HG02970 (cell line): ENCODE measurements around the gene PSAP.

Experiments
- ATAC-seq: cut with Tn5 transposase; IDR thresholded peaks from one replicate; pipeline ENCODE4 v1.9.1; 2021; ENCODE audit warnings: mild to moderate bottlenecking, moderate library complexity, moderate number of reproducible peaks; ENCODE audit not compliant: unreplicated experiment, low FRiP score

The PSAP gene

DNA sequence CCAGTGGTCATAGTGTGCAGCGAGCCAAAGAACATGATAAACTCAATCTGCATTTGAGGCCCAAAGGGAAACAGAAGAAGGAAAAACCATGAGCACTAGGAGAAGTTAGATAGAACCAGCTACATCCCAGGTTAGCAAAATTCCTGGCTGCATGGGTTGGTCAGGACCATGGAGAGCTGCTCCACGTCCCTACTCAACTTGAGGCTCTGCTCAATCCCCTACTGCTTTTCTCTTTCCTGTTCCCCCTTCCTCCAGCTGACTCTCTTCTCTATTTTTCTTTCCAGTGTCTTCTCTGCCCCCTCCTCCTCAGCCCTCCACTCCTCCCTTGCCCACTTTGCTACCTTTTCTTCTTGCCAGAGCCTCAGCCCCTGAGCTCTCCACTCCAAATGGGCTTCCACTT, 55.8 kb downstream of the PSAP start:
- no peak for ATAC-seq

DNA sequence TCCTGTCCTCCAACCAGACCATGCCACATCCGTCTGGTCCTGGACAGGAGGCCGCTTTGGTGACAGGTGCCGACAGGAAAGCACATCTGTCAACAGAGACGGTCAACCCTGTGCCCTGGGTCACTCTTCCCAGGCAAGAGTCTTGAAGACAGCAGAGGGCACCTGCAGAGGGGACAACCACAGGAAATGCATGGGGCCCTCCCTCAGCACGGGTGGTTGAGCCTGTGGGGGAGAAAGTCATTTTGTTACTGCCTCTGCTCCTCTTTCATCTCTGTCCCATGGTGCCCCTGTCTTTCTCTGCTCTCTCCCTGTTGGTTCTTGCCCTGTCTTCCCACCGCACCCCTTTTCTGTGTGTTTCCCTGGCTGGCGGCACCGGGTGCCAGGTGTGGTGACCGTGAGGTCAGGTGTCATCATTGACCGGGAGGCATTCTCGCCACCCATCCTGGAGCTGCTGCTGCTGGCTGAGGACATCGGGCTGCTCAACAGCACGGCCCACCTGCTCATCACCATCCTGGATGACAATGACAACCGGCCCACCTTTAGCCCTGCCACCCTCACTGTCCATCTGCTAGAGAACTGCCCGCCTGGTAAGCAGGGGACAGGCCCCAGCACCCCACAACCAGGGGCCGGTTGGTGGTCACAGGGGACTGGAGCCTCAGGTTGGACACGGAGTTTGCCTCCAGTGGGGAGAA, 60.2 kb downstream of the PSAP start:
- no peak for ATAC-seq

DNA sequence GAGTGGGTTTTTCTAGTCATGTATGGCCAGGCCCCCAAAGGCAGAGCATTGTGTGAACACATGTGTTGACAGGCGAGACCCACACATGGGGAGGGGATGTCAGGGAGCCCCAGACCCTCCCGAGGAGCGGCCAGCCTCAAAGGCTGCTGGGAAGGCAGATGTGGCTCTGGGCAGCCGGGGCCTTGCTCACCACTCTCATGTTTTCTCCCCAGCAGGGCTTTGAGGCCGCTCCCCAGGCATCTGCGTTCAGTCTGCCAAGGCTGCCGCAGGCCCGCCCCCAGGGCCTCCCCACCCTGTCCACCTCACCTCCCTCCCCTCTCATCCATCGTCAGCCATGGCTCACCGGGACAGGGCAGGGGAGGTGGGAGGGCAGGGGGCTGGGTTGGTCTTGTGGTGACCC, 61.2 kb downstream of the PSAP start:
- no peak for ATAC-seq

DNA sequence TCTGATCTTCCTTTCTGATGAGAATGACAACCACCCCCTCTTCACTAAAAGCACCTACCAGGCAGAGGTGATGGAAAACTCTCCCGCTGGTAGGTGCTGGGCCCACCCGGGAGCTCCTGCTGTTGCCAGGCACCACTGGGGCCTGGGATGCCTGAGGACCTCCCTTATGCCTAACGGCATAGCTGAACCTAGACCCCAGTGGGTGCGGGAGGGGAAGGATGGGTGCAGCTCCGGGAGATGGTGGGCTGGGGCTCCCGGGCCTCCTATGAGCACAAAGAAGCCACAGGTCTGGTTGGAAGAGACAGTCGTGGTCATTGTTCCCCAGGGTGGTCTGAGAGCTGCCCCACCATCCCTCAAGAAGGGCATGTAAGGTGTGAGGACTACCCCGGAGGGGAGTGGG, 62.1 kb downstream of the PSAP start:
- ATAC-seq = no peak

DNA sequence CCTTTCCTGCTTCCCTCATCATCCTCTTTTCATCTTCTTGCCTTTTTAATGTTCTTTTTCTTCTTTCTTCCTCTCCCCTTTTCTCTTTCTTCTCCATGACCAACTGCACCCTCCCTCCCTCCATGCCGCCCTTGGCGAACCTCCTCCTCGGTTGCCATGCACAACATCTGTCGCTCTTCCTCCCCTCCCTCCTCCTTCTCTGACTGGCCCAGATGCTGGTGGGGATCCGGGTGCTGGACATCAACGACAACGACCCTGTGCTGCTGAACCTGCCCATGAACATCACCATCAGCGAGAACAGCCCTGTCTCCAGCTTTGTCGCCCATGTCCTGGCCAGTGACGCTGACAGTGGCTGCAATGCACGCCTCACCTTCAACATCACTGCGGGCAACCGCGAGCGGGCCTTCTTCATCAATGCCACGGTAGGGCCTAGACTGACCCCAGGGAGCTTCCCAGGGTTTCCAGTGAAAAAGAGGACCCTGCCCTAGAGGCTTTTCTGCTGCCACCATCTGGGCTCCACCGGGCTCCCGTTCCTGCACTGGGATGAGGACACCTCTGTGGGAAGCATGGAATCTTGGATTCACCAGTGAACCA, 66.3 kb downstream of the PSAP start:
- no peak for ATAC-seq

DNA sequence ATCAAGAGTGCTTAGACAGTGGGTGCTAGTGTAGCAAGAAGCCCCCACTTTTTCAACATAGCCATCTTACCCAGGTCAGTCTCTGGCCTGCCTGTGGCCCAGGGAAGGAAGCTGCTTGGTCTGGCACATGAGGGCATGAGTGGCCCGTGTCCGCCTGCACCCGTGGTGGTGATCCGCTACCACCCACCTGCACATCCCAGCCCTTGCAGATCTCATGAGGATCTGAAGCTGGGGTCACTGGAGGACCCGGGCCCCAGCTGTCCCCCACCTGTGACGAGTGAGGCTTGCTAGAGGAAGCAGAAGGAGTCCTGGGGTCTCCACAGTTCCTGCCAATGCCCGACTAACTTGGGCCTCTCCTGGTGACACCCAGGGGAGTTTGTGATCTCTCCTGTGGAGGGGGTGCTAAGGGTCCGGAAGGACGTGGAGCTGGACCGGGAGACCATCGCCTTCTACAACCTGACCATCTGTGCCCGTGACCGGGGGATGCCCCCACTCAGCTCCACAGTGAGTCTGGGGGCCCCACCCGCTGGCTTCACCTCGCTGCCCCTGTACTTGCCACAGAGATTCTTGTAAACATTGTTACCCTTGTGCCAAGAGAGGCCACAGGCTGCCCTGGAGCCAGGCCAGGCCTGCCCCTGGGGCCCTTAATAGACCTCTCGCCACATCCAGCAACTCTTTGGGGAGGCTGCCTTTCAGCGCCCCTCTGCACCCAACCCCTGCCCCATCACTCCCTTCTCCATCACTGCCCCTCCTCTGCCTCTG, 67.0 kb downstream of the PSAP start:
- no peak for ATAC-seq

DNA sequence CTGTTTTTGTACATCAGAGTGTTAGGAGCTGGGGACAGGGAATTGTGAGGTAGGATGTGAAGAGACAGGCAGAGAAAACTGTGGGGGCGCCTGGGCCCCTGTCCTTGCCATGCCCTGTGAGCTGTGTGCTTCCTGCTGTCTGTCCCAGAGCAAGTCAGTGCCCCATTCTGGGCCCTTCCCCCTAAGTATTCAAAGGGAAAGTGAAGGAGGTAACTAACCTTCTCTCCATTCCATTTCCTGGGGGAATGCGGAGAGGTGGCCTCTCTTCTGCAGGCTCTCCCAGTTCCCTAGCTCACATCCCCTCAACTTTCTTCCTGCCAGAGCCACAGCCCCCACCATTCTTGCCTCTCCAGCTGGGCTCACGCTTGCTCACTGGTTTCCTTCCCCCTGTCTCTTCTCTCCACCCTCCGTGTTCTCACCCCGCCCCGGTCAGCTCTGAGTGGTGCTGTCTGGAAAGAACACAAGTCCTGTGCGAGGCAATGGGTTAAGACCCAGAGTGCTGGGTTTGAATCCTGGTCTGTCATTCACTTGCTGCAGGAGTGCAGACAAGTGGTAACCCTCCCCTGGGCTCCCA, 68.0 kb downstream of the PSAP start:
- ATAC-seq = no peak

DNA sequence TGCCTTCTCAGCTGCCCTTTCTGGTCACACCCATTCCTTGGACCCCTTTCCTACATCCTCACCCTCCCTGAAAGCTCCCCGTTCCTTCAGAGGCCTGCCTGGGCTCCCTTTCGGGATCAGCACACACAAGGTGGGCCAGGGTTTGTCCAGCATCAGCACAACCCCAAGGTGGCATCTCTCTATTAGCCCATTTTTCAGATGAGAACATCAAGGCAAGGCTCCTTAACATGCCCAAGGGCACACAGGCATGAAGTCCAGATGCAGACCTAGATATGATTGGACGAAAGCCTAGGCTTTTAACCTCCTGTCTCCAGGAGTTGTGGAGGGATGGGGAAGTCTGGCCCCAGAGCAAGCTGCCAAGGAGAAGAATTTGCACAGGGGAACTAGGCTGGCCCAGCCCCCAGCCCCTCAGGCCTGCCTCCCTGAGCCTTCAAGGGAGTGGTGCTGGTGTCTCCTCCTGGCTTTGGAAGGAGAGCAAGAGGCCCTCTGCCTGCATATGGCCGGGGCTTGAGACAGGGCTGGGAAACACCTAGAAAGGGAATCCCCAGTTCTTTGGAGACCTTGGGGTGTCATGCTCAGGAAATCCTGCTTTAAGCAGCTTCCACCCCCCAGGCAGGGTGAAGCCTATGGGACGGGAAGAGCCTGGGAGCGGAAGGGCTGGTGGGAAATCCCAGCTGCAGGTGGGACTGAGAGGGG, 68.7 kb downstream of the PSAP start:
- no peak for ATAC-seq

DNA sequence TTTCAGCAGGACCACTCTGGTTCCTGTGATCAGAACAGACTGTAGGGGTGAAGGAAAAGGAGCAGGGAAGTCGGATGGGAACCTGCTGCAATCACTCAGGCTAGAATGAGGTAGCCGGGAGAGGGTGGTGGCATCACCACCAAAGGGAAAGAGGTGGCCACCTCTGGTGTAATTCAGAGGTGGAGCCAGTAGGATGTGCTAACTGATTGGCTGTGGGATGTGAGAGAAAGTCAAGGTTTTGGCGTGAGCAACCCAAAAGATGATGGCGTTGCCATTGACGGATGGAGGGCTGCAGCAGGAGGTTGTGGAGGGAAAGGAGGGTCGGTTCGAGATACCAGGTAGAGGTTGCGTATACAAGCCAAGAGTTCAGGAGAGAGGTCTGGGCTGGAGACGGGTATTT, 70.3 kb downstream of the PSAP start:
- ATAC-seq = no peak

DNA sequence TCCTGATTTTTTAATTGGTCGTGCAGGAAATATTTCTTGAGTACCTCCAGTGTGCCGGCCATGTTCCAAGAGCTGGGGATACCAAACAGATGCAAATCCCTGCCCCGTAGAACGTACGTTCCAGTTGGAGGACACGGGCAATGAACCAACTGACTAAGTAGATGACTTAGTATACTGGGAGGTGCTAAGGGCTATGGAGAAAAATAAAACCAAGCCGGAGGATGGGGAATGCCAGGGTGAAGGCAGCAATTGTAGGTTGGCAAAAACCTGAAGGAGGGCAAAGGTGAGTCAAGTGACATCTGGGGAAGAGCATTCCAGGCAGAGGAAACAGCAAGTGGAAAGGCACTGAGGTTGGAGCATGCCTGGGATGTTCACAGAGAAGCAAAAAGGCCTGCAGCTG, 70.9 kb downstream of the PSAP start:
- no peak for ATAC-seq

DNA sequence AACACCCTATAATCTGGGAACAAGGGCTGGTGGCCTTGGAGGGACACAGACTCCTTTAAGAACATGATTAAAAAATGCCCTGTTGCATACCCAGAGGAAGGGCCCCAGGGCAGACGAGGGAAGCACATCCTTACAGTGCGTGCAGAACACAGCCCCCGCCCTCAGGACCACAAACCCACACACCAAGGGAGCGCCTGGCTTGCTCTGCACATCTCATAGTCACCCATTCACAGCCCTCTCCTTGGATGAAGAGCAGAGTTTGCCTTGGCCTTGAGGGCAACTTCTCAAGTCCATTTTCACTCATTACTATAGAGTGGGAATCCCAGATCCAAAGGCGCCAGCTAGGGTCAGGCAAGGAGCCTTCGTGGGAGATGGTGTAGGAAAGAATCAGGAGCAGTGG, 71.4 kb downstream of the PSAP start:
- ATAC-seq = no peak

DNA sequence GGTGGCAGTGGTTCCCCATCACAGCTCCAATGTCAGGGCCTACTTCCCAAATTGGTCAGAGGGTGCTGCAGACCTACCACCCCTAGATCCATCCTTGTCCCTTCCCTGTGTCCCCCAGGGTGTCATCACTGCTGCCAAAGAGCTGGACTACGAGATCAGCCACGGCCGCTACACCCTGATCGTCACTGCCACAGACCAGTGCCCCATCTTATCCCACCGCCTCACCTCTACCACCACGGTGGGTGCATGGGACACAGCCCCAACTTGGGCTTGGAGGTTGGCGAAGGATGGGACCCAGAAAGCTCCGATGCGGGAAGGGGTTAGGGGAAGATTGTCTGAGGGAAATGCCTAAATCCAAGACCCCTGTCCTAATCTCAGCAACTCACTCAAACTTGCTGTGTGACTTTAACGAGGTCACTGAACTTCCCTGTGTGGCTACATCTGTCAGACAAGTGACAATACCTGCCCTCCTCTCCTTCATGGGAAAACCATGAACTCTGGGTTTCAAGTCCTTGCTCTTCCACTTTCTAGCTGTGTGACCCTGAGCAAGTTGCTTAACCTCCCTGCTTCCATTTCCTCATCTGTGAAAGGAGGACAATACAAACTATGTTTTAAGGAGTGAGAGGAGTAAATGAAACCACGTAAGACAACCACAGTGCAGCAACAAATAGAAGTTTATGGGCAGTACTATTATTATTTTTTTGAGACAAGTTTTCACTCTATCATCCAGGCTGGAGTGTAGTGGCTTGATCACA, 72.8 kb downstream of the PSAP start:
- ATAC-seq = no peak

DNA sequence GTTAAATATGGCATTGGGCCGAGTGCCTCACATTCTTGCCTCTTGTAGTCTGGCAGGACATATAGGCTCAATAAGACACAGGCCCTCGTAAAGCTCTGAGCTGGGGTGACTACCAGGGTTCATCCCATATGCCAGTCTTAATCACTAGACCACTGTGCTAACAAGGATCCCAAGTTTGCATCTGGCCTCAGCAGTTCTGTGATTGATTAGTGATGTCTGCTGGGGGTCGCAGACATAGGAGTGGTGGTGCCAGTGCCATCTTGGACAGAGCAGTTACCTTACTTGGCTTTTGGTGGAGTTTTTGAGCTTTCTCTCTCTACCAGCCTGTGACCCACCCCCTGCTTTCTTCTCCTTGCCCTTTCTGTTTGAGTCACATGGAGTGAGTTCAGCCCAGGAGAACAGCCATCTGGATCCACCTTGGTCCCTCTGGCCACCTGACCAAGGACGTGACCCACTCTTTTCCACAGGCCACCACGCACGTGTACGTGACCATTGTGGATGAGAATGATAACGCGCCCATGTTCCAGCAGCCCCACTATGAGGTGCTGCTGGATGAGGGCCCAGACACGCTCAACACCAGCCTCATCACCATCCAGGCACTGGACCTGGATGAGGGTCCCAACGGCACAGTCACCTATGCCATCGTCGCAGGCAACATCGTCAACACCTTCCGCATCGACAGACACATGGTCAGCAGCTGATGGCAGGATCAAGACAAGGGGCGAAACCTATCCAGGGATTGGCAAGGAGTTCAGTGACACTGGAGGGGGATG, 73.7 kb downstream of the PSAP start:
- ATAC-seq = no peak

DNA sequence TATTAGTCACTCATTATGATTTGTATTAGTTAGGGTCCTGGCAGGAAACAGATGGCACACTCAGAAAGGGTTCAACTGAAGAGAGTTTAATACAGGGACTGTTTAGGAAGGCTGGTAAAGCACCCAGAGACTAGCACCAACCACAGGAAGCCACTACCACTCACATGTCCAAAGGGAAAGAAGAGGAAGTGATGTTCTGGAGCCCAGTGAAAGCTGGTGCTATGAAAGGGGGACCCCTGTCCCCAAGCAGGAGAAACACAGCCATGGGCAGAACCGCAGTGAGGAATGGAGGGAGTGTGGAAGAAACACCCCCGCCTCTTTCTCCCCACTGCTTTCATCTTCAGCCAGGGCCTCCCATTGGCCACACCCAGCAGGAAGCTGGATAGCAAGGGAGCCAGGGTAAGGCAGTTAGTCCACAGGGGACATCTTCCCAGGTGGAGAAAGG, 74.5 kb downstream of the PSAP start:
- no peak for ATAC-seq

DNA sequence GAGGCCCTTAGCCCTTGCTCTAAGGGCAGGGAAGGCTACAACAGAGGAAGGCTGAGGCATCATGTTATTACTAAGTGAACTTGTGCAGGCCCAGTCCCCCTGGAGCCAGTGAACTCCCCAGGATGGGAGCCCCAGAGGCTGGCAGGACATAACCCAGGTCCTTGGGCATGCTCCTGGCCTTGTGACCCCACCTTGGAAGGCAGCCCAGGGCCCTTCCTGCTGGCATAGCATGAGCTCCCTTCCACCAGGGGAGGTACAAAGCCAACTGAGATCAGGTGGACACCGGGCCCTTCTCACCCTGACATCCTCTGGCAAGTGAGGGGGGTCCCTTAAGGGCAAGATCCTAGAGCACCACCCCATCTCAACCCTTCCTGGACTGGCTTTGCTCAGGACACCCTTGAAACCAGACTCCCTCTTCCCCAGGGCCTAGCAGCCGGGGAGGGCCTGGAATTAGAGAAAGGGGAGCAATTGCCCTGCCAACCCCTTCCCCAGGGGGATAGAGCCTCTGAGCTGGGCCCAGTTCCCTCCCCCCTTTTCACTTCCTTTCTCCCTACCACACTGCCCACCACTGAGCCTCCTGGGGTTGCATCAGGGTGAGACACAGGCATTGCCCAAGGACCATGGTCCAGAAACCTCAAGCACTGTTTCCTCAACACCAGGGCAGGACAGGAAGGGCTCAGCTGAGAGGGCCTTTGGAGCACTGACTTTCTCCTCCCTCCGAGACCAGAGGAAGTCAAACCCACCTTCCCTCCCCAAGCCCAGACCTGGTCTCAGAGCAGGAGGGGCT, 75.9 kb downstream of the PSAP start:
- ATAC-seq = no peak

DNA sequence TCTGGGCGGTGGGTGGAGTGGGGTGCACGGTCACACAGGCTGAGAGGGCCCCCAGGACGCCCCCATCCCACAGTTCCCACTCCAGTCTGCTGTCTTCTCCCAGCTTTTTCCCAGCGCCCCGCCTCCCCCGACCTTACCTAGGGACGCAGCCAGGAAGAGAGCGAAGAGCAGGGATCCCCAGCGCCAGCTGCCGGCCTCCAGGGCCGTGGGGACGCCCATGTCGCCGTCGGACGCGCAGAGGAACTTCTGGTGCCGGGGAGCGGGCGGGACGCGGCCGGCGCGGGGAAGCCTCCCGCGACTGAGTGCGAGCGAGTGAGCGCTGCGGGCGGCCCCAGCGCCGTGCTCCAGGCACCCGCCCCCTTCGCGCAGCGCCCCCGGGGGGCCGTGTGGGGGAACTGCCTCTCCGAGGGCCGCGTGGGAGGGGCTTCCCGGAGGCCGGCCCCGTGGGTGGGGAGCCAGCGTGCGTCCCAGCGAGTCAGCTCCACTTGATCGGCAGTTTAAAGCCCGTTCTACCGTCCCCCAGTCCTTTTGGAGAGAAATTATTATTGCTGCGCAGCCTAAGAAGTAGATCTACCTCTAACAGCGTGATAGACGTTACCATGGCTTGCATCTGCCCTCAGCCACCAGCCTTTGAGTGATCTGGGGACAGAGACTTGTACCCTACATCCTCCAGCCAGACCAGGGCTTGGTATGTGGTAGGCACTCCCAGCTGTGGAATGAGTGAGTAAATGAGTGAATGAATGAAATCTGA, 77.7 kb downstream of the PSAP start, which contains the start of gene VSIR:
TSS of gene VSIR (minus strand) at position 300 of the 751 bp plus-strand sequence. CDS start at position 219, 81 bp downstream.
- ATAC-seq = peak; percentile 65

DNA sequence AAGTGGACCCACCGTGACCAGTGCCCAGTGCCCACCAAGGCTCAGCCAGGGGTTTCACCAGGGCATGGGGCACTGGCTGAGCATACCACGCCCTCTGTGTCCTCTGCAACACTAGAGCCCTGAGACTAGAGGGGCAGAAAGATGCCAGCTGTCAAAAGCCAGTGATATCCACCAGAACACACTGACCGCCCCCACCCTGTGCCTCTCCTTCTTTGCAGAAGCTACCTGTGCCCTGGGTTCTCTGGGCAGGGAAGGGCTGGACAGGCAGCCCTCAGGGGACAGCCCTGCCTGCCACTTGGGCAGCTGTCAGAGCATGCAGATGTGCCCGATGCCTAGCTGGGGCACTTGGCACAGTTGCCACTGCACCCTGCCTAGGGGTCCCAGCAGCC, 78.2 kb downstream of the PSAP start:
- no peak for ATAC-seq
